ENCODE results near the gene XYLT2. TPM values are rescaled to one million over a fixed set of nuclear protein-coding genes. Genes with fewer than 3 reads are reported as not detected.
"Not testable (repeated sequence)": the region's sequence is repeated elsewhere in the genome, so short reads cannot be mapped to it uniquely, and the experiment has no call there.

The XYLT2 gene
- polyA plus RNA-seq (2011; rRNA removed) (15.4 and 25.0 TPM in 2 replicates), polyA minus RNA-seq (2011; rRNA and poly(A)+ RNA removed) (21.3 and 29.4 TPM in 2 replicates)

DNA sequence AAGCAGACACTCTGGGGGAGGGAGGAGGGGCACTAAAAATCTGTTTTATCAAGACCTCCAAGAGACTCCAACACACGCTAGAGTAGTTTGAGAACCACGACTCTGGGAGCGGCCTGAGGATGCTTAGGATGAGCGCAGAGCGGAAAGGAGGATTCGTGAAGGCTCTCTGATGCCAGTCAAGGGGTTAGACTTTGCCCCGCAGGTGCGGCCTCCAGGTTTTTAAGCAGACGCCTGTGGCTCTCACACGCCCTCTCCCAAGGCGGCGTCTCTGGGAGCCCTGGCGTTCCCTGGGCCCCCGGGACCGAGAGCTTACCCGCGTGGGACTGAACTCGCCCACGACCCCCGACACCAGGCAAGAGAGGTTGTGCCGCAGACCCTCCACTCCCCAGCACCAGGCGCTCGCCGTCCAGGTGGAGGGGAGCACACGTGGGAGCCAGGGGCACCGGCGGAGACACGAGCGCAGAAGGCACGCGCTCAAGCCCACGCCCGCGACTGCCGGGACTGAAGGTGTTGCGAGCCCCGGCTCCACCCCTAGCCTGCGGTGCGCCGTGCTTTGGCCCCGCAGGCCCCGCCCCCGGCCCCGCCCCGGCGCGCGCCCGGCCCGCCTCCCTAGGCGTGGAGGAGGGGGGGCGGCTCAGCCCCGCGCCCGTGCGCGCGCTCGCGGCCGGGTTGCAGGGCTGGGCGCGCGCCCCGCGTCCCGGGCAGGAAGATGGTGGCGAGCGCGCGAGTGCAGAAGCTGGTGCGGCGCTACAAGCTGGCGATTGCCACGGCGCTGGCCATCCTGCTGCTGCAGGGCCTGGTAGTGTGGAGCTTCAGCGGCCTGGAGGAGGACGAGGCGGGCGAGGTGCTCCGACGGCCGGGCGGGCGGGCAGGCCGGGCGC is at the start of gene XYLT2:
TSS of gene XYLT2 (plus strand) at position 695 of the 881 bp plus-strand sequence. CDS start at position 710, 15 bp downstream.
- POLR2A ChIA-PET, result no interaction called here
- TF ChIP-seq, protein P1, sequence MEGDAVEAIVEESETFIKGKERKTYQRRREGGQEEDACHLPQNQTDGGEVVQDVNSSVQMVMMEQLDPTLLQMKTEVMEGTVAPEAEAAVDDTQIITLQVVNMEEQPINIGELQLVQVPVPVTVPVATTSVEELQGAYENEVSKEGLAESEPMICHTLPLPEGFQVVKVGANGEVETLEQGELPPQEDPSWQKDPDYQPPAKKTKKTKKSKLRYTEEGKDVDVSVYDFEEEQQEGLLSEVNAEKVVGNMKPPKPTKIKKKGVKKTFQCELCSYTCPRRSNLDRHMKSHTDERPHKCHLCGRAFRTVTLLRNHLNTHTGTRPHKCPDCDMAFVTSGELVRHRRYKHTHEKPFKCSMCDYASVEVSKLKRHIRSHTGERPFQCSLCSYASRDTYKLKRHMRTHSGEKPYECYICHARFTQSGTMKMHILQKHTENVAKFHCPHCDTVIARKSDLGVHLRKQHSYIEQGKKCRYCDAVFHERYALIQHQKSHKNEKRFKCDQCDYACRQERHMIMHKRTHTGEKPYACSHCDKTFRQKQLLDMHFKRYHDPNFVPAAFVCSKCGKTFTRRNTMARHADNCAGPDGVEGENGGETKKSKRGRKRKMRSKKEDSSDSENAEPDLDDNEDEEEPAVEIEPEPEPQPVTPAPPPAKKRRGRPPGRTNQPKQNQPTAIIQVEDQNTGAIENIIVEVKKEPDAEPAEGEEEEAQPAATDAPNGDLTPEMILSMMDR (IDR thresholded peaks at IDR 0.05; ENCODE audit: insufficient read depth, low read depth, low read length), result no peak

DNA sequence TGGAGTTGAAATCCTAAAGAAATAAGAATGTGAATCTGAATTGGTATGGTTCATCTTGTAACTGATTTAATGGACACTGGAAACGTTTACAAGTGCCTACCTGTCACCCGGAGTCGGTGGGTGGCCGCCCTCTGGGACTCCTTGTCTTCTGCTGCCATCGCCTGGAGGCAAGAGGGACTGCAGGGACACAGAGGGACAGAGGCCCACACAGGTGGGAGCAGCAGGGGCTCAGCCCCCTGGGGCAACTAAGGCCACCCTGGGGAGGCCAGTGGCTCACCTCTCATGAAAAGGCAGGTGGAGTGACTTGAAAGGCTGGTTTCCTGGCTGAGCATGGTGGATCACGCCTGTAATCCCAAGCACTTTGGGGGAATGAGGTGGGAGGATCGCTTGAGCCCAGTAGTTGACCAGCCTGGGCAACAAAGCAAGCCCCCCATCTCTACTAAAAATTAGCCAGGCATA is 48.5 kb upstream of the XYLT2 start:
- ChIA-PET CTCF (interaction anchor here (0.6 to 10.9 kb wide), 46 partner anchors 9 to 269 kb away, joined by 3 to 229 read pairs (median 6); partner anchors contain the start of genes COL1A1, PDK2, SAMD14 and SGCA), POLR2A (interaction anchor here (0.6 to 1.6 kb wide), 2 partner anchors 124 to 1705 kb away, joined by 3 to 4 read pairs; no protein-coding TSS in a partner anchor)
- Histone ChIP-seq H3K36me3 (ENCODE audit: control insufficient read depth, insufficient read depth, low read length) (no peaks in the 10 kb centered on the region), H3K4me3 (ENCODE audit: low read depth, low read length) (no peak overlapping the region), H3K27me3 (ENCODE audit: control insufficient read depth, insufficient read depth, low read length) (peaks cover 1% of the 10 kb centered on the region; the same call in 1 of the 2 replicates)
- DNase-seq (ENCODE audit: low read depth), result no peak
- TF ChIP-seq, protein P1 (IDR thresholded peaks at IDR 0.05; ENCODE audit: insufficient read depth, low read depth, low read length), result peak; percentile 97

More for the DNA sequence above, at the start of gene XYLT2:
- H3K27me3 ChIP-seq (ENCODE audit: control insufficient read depth, insufficient read depth, low read length), result no peaks in the 10 kb centered on the region
- peak within 1 kb of the TSS; percentile 92 for H3K4me3 ChIP-seq (ENCODE audit: low read depth, low read length)
- CTCF ChIA-PET, result interaction anchor here (1.0 to 2.7 kb wide), 4 partner anchors 13 to 52 kb away, joined by 3 to 19 read pairs (median 5); partner anchors contain the start of gene LRRC59
- no peaks in the 10 kb centered on the region for H3K36me3 ChIP-seq (ENCODE audit: control insufficient read depth, insufficient read depth, low read length)
- no peak for DNase-seq (ENCODE audit: low read depth)

GRCh38 chr17:50298018-50298417 is 47.9 kb upstream of the XYLT2 start:
- Histone ChIP-seq H3K27me3 (ENCODE audit: control insufficient read depth, insufficient read depth, low read length) (peaks cover 1% of the 10 kb centered on the region; the same call in 1 of the 2 replicates), H3K36me3 (ENCODE audit: control insufficient read depth, insufficient read depth, low read length) (no peaks in the 10 kb centered on the region), H3K4me3 (ENCODE audit: low read depth, low read length) (no peak overlapping the region)
- POLR2A ChIA-PET, result interaction anchor here (0.6 to 1.6 kb wide), 3 partner anchors 95 to 1706 kb away, joined by 3 to 12 read pairs (median 4); no protein-coding TSS in a partner anchor
- CTCF ChIA-PET, result interaction anchor here (0.6 to 10.9 kb wide), 27 partner anchors 8 to 270 kb away, joined by 3 to 229 read pairs (median 8); partner anchors contain the start of genes PDK2, SAMD14, SGCA and TMEM92
- DNase-seq (ENCODE audit: low read depth), result no peak
- TF ChIP-seq, protein P1 (IDR thresholded peaks at IDR 0.05; ENCODE audit: insufficient read depth, low read depth, low read length), result no peak

- H3K4me3 ChIP-seq (ENCODE audit: low read depth, low read length), result no peak overlapping the region
- no peaks in the 10 kb centered on the region for H3K36me3 ChIP-seq (ENCODE audit: control insufficient read depth, insufficient read depth, low read length)
- no peak for DNase-seq (ENCODE audit: low read depth)
- ChIA-PET POLR2A (no interaction called here), CTCF (interaction anchor here (1.0 to 10.9 kb wide), 4 partner anchors 9 to 206 kb away, joined by 3 to 229 read pairs (median 62); partner anchors contain the start of genes PDK2 and SGCA)
- H3K27me3 ChIP-seq (ENCODE audit: control insufficient read depth, insufficient read depth, low read length), result peaks cover 1% of the 10 kb centered on the region; the same call in 1 of the 2 replicates
- TF ChIP-seq, protein P1 (IDR thresholded peaks at IDR 0.05; ENCODE audit: insufficient read depth, low read depth, low read length), result no peak
These were observed 46.1 kb upstream of the XYLT2 start for GRCh38 chr17:50299776-50300175.

GRCh38 chr17:50300824-50301223 is 45.1 kb upstream of the XYLT2 start:
- H3K27me3 ChIP-seq (ENCODE audit: control insufficient read depth, insufficient read depth, low read length); H3K4me3 ChIP-seq (ENCODE audit: low read depth, low read length); POLR2A ChIA-PET; H3K36me3 ChIP-seq (ENCODE audit: control insufficient read depth, insufficient read depth, low read length); DNase-seq (ENCODE audit: low read depth): not testable (repeated sequence)
- CTCF ChIA-PET, result interaction anchor here (10.8 to 10.9 kb wide), 2 partner anchors 133 to 207 kb away, joined by 116 to 229 read pairs; partner anchors contain the start of genes PDK2 and SGCA

Measured in BJ (cell line).